HCT116 (cell line): ENCODE measurements around the gene SIRT3. TPM values are rescaled to one million over a fixed set of nuclear protein-coding genes. Genes with fewer than 3 reads are reported as not detected.

Experiments used
- ATAC-seq: fragments of 200-7000 bp; cut with Tn5 transposase; 2 replicates; pipeline ENCODE4 v1.9.1; 2020; ENCODE audit warnings: mild to moderate bottlenecking, moderate library complexity
- BruUV-seq: library from RNA; stranded (reverse); fragments of 400-500 nt; replicated peaks from 2 replicates; lab custom pipeline; 2021; lab: Mats Ljungman, UMichigan
- CTCF ChIA-PET: fragments of 300-600 bp; sonication (Branson Sonifier 250); formaldehyde crosslinking; loops from one replicate; lab custom pipeline; 2021; ENCODE audit warnings: antibody characterized with exemption; lab: Charles Lee
- POLR2A ChIA-PET: fragments of 300-600, 350-600 bp; sonication (Branson Sonifier 250); formaldehyde crosslinking; loops from one replicate; lab custom pipeline; 2021; ENCODE audit warnings: antibody characterized with exemption; lab: Charles Lee
- RAD21 ChIA-PET, 2 experiments: fragments of 300-600 bp; sonication (Branson Sonifier 250); formaldehyde crosslinking; loops; one replicate each; lab custom pipeline; 2023; ENCODE audit warnings: low total read pairs in 2 of 2; ENCODE audit not compliant: uncharacterized antibody in 2 of 2, unreplicated experiment in 2 of 2, low non-redundant PET in 1 of 2; lab: Charles Lee
- DNase-seq: peaks from one replicate; pipeline ENCODE4 v3.0.0-alpha.2; 2010; ENCODE audit warnings: low read depth, low spot score
- H2AFZ ChIP-seq: fragments of 200-600 bp; shearing (Covaris generic), sonication (generic); 2 replicates; pipeline ENCODE4 v1.6.1; 2017; ENCODE audit warnings: low read depth, mixed run types, mixed read lengths, antibody characterized with exemption, low read length; ENCODE audit not compliant: poor library complexity, severe bottlenecking
- H3K27ac ChIP-seq: 2 replicates; pipeline ENCODE4 v1.5.1; 2012; ENCODE audit warnings: low read depth, low read length
- H3K27me3 ChIP-seq: fragments of 200-600 bp; sonication (generic); 2 replicates; pipeline ENCODE4 v1.6.1; 2016; ENCODE audit warnings: mixed run types, low read length, mixed read lengths; ENCODE audit not compliant: insufficient read depth
- H3K36me3 ChIP-seq, 2 experiments: fragments of 200-500 bp in 1 of 2; fragments of 200-600 bp in 1 of 2; sonication (Bioruptor generic) in 1 of 2; sonication (generic) in 1 of 2; 2 replicates each; pipeline versions ENCODE4 v1.5.1 to v1.6.1; 2014 to 2016; ENCODE audit warnings: low read length in 2 of 2, inconsistent platforms in 1 of 2, mixed read lengths in 1 of 2, mixed run types in 1 of 2; ENCODE audit not compliant: insufficient read depth in 2 of 2, control insufficient read depth in 1 of 2
- H3K4me1 ChIP-seq, 2 experiments: fragments of 200-600 bp in 1 of 2; sonication (generic) in 1 of 2; 2 replicates each; pipeline versions ENCODE4 v1.5.1 to v1.6.1; 2012 to 2017; ENCODE audit warnings: low read length in 2 of 2, inconsistent platforms in 1 of 2, mild to moderate bottlenecking in 1 of 2, mixed read lengths in 1 of 2, mixed run types in 1 of 2, moderate library complexity in 1 of 2; ENCODE audit not compliant: insufficient read depth in 2 of 2, control insufficient read depth in 1 of 2
- H3K4me2 ChIP-seq: fragments of 200-600 bp; sonication (generic); 2 replicates; pipeline ENCODE4 v1.6.1; 2017; ENCODE audit warnings: mixed run types, low read length, mixed read lengths
- H3K4me3 ChIP-seq, 2 experiments: fragments of 200-600 bp in 1 of 2; sonication (generic) in 1 of 2; replicated peaks in 1 of 2; 2 replicates each; pipeline ENCODE4 v1.5.1; 2011 to 2016; ENCODE audit warnings: low read length in 2 of 2, control low read depth in 1 of 2, low read depth in 1 of 2, mild to moderate bottlenecking in 1 of 2, mixed read lengths in 1 of 2, mixed run types in 1 of 2
- H3K79me2 ChIP-seq: fragments of 200-600 bp; sonication (generic); 2 replicates; pipeline ENCODE4 v1.6.1; 2017; ENCODE audit warnings: mild to moderate bottlenecking, mixed run types, low read length, moderate library complexity, mixed read lengths; ENCODE audit not compliant: insufficient read depth
- H3K9ac ChIP-seq: fragments of 200-600 bp; sonication (generic); 2 replicates; pipeline ENCODE4 v1.6.1; 2016; ENCODE audit warnings: low read length, mixed read lengths
- H3K9me2 ChIP-seq: fragments of 200-600 bp; sonication (generic), shearing (Covaris generic); 2 replicates; pipeline ENCODE4 v1.6.1; 2017; ENCODE audit warnings: mixed run types, mild to moderate bottlenecking, moderate library complexity; ENCODE audit not compliant: insufficient read depth
- H3K9me3 ChIP-seq, 2 experiments: fragments of 200-500 bp in 1 of 2; fragments of 200-600 bp in 1 of 2; sonication (Bioruptor generic) in 1 of 2; sonication (generic) in 1 of 2; 2 replicates each; pipeline ENCODE4 v1.6.1; 2014 to 2017; ENCODE audit warnings: low read length in 2 of 2, mixed read lengths in 2 of 2, inconsistent platforms in 1 of 2, low read depth in 1 of 2, mild to moderate bottlenecking in 1 of 2, mixed run types in 1 of 2, moderate library complexity in 1 of 2; ENCODE audit not compliant: control insufficient read depth in 1 of 2, insufficient read depth in 1 of 2
- H4K20me1 ChIP-seq: fragments of 200-600 bp; sonication (generic), shearing (Covaris generic); 2 replicates; pipeline ENCODE4 v1.6.1; 2017; ENCODE audit warnings: mixed run types, mild to moderate bottlenecking, moderate library complexity; ENCODE audit not compliant: insufficient read depth
- CEBPB ChIP-seq: IDR thresholded peaks from 2 replicates; pipeline ENCODE4 v1.6.1; 2012; ENCODE audit warnings: low read depth
- EGR1 ChIP-seq: IDR thresholded peaks from 2 replicates; pipeline ENCODE4 v1.6.1; 2012; ENCODE audit warnings: low read depth
- EZH2phosphoT487 ChIP-seq: fragments of 200-600 bp; IDR thresholded peaks from 2 replicates; pipeline ENCODE4 v1.6.1; 2018; ENCODE audit warnings: antibody characterized with exemption, borderline replicate concordance
- POLR2AphosphoS5 ChIP-seq: IDR thresholded peaks from 2 replicates; pipeline ENCODE4 v1.6.1; 2011; ENCODE audit warnings: mild to moderate bottlenecking, low read depth, low read length, moderate library complexity
- RAD21 ChIP-seq: IDR thresholded peaks from 2 replicates; pipeline ENCODE4 v1.6.1; 2012; ENCODE audit warnings: low read depth, mild to moderate bottlenecking
- SRF ChIP-seq: IDR thresholded peaks from 2 replicates; pipeline ENCODE4 v1.6.1; 2012; ENCODE audit warnings: low read depth
- YY1 ChIP-seq: IDR thresholded peaks from 2 replicates; pipeline ENCODE4 v1.6.1; 2011; ENCODE audit warnings: low read length, low read depth, moderate library complexity, mild to moderate bottlenecking; ENCODE audit not compliant: insufficient replicate concordance; ENCODE audit errors: extremely low read depth
- ZFX ChIP-seq: fragments of 450-650 bp; IDR thresholded peaks from 2 replicates; pipeline ENCODE4 v1.6.1; 2017
- ZNF274 ChIP-seq: fragments of 200-500 bp; sonication (Bioruptor generic); IDR thresholded peaks from 2 replicates; pipeline ENCODE4 v1.6.1; 2014; ENCODE audit warnings: mild to moderate bottlenecking, low read depth, low read length, inconsistent platforms
- intact Hi-C: fragments of 100-400 bp; cut with micrococcal nuclease; formaldehyde crosslinking; loops from 2 replicates; pipeline ENCODE4 v1.10.0; 2022
- total RNA-seq: library from RNA; stranded (reverse); gene quantifications from one replicate; pipeline ENCODE4 v1.2.1, GENCODE V29; 2021; ENCODE audit not compliant: unreplicated experiment
- TF ChIP-seq, protein P1 (sequence below), 3 experiments: fragments of 200-600 bp in 1 of 3; sonication (generic) in 1 of 3; IDR thresholded peaks in 2 of 3; conservative IDR thresholded peaks in 1 of 3; 2 replicates each; pipeline ENCODE4 v1.5.1; 2012 to 2017; ENCODE audit warnings: low read depth in 2 of 3, low read length in 2 of 3, antibody characterized with exemption in 1 of 3, borderline replicate concordance in 1 of 3, control low read depth in 1 of 3, mild to moderate bottlenecking in 1 of 3, mixed read lengths in 1 of 3, mixed run types in 1 of 3, moderate library complexity in 1 of 3; ENCODE audit not compliant: insufficient read depth in 1 of 3

Gene SIRT3
- total RNA-seq, 1 experiment from 2014 or later: 17.9 TPM

- peaks cover 6 to 24% of the 10 kb centered on the region in 2 experiments; a peak in 3 of 4 replicates for H3K36me3 ChIP-seq
- H3K4me2 ChIP-seq: no peak overlapping the region
- RAD21 ChIA-PET: no interaction called here
- peaks cover 38% of the 10 kb centered on the region for H3K79me2 ChIP-seq
- H4K20me1 ChIP-seq: no peaks in the 10 kb centered on the region
- no peak overlapping the region for H2AFZ ChIP-seq
- no peaks in the 10 kb centered on the region for H3K9me2 ChIP-seq
- H3K27ac ChIP-seq: no peak overlapping the region
- intact Hi-C loops: no loop called here
- H3K4me1 ChIP-seq: peaks cover 7 to 11% of the 10 kb centered on the region in 2 experiments
- no peak overlapping the region for H3K9ac ChIP-seq
- POLR2A ChIA-PET: interaction anchor here (0.6 kb wide), 1 partner anchor 16 kb away, joined by 5 read pairs; no protein-coding TSS in a partner anchor
- ATAC-seq (no peak), DNase-seq (no peak)
- no peaks in the 10 kb centered on the region for H3K9me3 ChIP-seq
- CTCF ChIA-PET: no interaction called here
- TF ChIP-seq RAD21: no peak
- TF ChIP-seq YY1: no peak
- no peak for TF ChIP-seq ZNF274
- TF ChIP-seq EGR1: no peak
- no peak for TF ChIP-seq ZFX
- TF ChIP-seq SRF: no peak
- TF ChIP-seq EZH2phosphoT487: no peak
- TF ChIP-seq POLR2AphosphoS5: no peak
- TF ChIP-seq CEBPB: no peak
- TF ChIP-seq, protein P1, sequence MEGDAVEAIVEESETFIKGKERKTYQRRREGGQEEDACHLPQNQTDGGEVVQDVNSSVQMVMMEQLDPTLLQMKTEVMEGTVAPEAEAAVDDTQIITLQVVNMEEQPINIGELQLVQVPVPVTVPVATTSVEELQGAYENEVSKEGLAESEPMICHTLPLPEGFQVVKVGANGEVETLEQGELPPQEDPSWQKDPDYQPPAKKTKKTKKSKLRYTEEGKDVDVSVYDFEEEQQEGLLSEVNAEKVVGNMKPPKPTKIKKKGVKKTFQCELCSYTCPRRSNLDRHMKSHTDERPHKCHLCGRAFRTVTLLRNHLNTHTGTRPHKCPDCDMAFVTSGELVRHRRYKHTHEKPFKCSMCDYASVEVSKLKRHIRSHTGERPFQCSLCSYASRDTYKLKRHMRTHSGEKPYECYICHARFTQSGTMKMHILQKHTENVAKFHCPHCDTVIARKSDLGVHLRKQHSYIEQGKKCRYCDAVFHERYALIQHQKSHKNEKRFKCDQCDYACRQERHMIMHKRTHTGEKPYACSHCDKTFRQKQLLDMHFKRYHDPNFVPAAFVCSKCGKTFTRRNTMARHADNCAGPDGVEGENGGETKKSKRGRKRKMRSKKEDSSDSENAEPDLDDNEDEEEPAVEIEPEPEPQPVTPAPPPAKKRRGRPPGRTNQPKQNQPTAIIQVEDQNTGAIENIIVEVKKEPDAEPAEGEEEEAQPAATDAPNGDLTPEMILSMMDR (IDR thresholded peaks at IDR 0.05 in 2 of 3, conservative IDR thresholded peaks at IDR 0.05 in 1 of 3; ENCODE audit: borderline replicate concordance in 1 of 3, insufficient read depth in 1 of 3, low read depth in 2 of 3, low read length in 2 of 3): no peak
- BruUV-seq: no TSS peak
- no peak overlapping the region for H3K4me3 ChIP-seq
- no peaks in the 10 kb centered on the region for H3K27me3 ChIP-seq
Observed at GRCh38 chr11:203945-204586, 32.1 kb downstream of the SIRT3 start.
